ENCODE data around the gene LARP4B. TPM values are rescaled to one million over a fixed set of nuclear protein-coding genes. Genes with fewer than 3 reads are reported as not detected.

LARP4B gene
- polyA plus RNA-seq, 1 donor from 2014 or later: 14.2 TPM

- no peak overlapping the region for H3K4me3 ChIP-seq (ENCODE audit: low read length)
- H3K27me3 ChIP-seq (ENCODE audit: insufficient read depth, low read depth, low read length): no peaks in the 10 kb centered on the region
Measured at GRCh38 chr10:786633-787474, 144.7 kb downstream of the LARP4B start.

GRCh38 chr10:785861-786214 lies 145.7 kb downstream of the LARP4B start:
- Histone ChIP-seq H3K36me3 (ENCODE audit: insufficient read depth, low read length) (no peaks in the 10 kb centered on the region), H3K27me3 (ENCODE audit: insufficient read depth, low read depth, low read length) (no peaks in the 10 kb centered on the region), H3K9ac (ENCODE audit: low read length) (no peak overlapping the region), H3K9me3 (ENCODE audit: low read length) (no peaks in the 10 kb centered on the region), H3K4me3 (ENCODE audit: low read length) (no peak overlapping the region), H2AFZ (ENCODE audit: low read depth, low read length) (no peak overlapping the region), H3K9me2 (ENCODE audit: insufficient read depth, low read length) (no peaks in the 10 kb centered on the region), H3F3A (ENCODE audit: insufficient read depth, low read length, poor library complexity, severe bottlenecking) (no peaks in the 10 kb centered on the region), H3K27ac (ENCODE audit: low read length) (no peak overlapping the region), H4K20me1 (ENCODE audit: insufficient read depth) (no peaks in the 10 kb centered on the region), H3K4me2 (ENCODE audit: low read length) (no peak overlapping the region), H3K79me2 (replicated peaks; ENCODE audit: insufficient read depth, low read length) (no peaks in the 10 kb centered on the region)
- TF ChIP-seq SMC3 (conservative IDR thresholded peaks at IDR 0.05; ENCODE audit: poor library complexity) (no peak), POLR2AphosphoS5 (IDR thresholded peaks at IDR 0.05) (no peak), TAF1 (IDR thresholded peaks at IDR 0.05; ENCODE audit: low read depth) (no peak), CTCF (IDR thresholded peaks at IDR 0.05; ENCODE audit: poor library complexity, severe bottlenecking) (no peak), MXI1 (conservative IDR thresholded peaks at IDR 0.05; ENCODE audit: poor library complexity, severe bottlenecking) (no peak), EP300 (conservative IDR thresholded peaks at IDR 0.05; ENCODE audit: poor library complexity, severe bottlenecking) (no peak), RAD21 (conservative IDR thresholded peaks at IDR 0.05) (no peak)
- TF ChIP-seq, protein P1, sequence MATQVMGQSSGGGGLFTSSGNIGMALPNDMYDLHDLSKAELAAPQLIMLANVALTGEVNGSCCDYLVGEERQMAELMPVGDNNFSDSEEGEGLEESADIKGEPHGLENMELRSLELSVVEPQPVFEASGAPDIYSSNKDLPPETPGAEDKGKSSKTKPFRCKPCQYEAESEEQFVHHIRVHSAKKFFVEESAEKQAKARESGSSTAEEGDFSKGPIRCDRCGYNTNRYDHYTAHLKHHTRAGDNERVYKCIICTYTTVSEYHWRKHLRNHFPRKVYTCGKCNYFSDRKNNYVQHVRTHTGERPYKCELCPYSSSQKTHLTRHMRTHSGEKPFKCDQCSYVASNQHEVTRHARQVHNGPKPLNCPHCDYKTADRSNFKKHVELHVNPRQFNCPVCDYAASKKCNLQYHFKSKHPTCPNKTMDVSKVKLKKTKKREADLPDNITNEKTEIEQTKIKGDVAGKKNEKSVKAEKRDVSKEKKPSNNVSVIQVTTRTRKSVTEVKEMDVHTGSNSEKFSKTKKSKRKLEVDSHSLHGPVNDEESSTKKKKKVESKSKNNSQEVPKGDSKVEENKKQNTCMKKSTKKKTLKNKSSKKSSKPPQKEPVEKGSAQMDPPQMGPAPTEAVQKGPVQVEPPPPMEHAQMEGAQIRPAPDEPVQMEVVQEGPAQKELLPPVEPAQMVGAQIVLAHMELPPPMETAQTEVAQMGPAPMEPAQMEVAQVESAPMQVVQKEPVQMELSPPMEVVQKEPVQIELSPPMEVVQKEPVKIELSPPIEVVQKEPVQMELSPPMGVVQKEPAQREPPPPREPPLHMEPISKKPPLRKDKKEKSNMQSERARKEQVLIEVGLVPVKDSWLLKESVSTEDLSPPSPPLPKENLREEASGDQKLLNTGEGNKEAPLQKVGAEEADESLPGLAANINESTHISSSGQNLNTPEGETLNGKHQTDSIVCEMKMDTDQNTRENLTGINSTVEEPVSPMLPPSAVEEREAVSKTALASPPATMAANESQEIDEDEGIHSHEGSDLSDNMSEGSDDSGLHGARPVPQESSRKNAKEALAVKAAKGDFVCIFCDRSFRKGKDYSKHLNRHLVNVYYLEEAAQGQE (IDR thresholded peaks at IDR 0.05; ENCODE audit: borderline replicate concordance): no peak

More at GRCh38 chr10:786633-787474, 144.7 kb downstream of the LARP4B start:
- no peaks in the 10 kb centered on the region for H3K9me2 ChIP-seq (ENCODE audit: insufficient read depth, low read length)
- no peaks in the 10 kb centered on the region for H3K79me2 ChIP-seq (replicated peaks; ENCODE audit: insufficient read depth, low read length)
- TF ChIP-seq TAF1 (IDR thresholded peaks at IDR 0.05; ENCODE audit: low read depth): no peak
- no peak for TF ChIP-seq CTCF (IDR thresholded peaks at IDR 0.05; ENCODE audit: poor library complexity, severe bottlenecking)
- TF ChIP-seq POLR2AphosphoS5 (IDR thresholded peaks at IDR 0.05): no peak
- TF ChIP-seq EP300 (conservative IDR thresholded peaks at IDR 0.05; ENCODE audit: poor library complexity, severe bottlenecking): no peak
- TF ChIP-seq SMC3 (conservative IDR thresholded peaks at IDR 0.05; ENCODE audit: poor library complexity): no peak
- no peak for TF ChIP-seq RAD21 (conservative IDR thresholded peaks at IDR 0.05)
- no peak for TF ChIP-seq EZH2 (IDR thresholded peaks at IDR 0.05; ENCODE audit: borderline replicate concordance, insufficient read depth, low read length, poor library complexity, severe bottlenecking)
- TF ChIP-seq, protein P1 (IDR thresholded peaks at IDR 0.05; ENCODE audit: borderline replicate concordance): no peak
- no peak for TF ChIP-seq MXI1 (conservative IDR thresholded peaks at IDR 0.05; ENCODE audit: poor library complexity, severe bottlenecking)
- H3K9me3 ChIP-seq (ENCODE audit: low read length): no peaks in the 10 kb centered on the region
- H4K20me1 ChIP-seq (ENCODE audit: insufficient read depth): no peaks in the 10 kb centered on the region
- no peak overlapping the region for H3K9ac ChIP-seq (ENCODE audit: low read length)
- no peak overlapping the region for H3K4me2 ChIP-seq (ENCODE audit: low read length)
- no peak overlapping the region for H3K27ac ChIP-seq (ENCODE audit: low read length)
- no peak overlapping the region for H2AFZ ChIP-seq (ENCODE audit: low read depth, low read length)
- no peaks in the 10 kb centered on the region for H3F3A ChIP-seq (ENCODE audit: insufficient read depth, low read length, poor library complexity, severe bottlenecking)
- H3K36me3 ChIP-seq (ENCODE audit: insufficient read depth, low read length): no peaks in the 10 kb centered on the region
